Ramos (cell line): ENCODE data around the gene CNTN5.

Experiments used
- in situ Hi-C: fragments of 300-500 bp; cut with MboI; formaldehyde crosslinking; loops from one replicate; pipeline ENCODE4 v1.14.3; 2022; ENCODE audit warnings: low sequenced_read_pairs; ENCODE audit not compliant: unreplicated experiment

CNTN5 gene

DNA sequence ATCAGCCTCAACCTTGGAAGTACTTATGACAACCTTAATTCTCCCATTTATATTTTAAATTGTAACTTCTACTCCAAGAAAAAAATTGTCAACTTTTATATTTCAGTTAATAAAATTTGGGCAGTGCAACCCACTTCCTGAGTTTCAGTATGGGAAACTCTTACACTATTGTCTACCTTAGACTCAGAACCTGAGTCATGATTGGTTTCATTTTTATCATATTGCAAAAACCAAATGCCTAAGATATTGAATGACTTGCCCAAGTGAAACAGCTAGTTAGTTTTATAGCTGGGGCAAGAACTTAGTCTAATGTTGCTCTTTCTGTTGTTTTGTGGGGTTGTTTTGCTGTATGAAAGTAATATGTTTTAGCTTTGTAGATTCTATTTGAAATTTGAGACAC lies 1332.3 kb downstream of the CNTN5 start:
- in situ Hi-C loops: no loop called here

DNA sequence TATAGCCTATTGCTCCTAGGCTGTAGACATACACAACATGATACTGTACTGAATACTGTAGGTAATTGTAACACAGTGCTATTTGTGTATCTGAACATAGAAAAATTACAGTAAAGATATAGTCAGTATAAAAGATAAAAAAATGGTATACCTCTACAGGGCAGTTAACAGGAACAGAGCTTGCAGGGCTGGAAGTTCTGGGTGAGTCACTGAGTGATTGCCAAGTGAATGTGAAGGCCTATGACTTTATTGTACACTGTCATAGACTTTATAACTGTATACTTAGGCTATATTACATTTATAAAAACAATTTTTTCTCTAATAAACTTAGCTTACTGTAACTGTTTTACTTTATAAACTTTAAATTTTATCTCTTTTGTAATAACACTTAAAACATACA lies 1334.0 kb downstream of the CNTN5 start:
- in situ Hi-C loops: no loop called here

DNA sequence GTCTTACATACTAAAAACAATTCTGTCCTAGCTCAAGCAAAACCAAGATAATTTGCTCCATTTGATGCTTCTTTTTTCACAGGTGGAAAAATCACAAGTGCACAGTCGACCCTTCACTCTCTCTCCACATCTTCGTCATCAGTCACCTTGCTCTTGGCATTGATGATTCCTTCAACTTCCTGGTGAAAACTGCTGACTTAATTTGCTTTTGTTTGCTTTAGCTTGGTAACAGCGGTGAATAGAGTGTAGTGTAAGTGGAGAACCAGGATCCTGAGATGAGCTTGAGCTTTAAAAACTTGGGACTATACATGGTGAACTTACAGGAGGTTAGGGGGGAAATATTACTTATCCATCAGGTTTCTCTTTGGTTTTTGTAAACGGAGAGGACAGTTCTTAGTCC lies 1335.3 kb downstream of the CNTN5 start:
- in situ Hi-C loops: no loop called here

DNA sequence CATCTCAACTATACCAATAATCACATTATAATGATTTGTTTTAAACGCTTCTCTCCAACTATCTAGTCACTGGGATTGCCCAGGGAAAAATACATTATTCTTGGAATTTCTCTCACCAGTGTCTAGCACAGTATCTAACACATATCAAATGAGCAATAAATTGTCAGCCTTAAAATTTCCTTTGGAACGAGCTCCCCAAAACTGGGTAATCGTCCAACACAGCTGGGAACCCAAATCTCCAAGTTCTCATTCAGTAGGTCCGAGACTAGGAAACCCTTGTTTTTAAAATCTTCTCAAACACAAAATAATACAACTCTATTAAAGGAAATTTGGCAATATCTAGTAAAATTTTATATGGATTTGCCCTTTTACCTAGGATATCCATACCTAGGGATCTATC lies 1338.5 kb downstream of the CNTN5 start:
- in situ Hi-C loops: no loop called here

DNA sequence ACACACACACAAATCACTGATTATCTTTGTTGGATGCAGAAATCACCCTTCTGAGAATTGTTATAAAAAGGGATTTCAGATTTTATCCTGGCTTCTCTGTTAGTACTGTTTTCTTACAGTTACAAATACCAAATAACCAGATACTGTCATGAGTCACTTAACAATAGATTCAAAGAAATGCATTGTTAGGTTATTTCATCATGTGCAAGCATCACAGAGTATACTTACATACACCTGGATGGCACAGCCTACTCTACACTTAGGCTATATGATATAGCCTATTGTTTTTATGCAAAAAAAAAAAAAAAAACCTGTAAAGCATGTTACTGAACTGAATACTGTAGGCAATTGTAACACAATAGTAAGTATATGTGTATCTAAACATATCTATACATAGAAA lies 1347.1 kb downstream of the CNTN5 start:
- in situ Hi-C loops: no loop called here

DNA sequence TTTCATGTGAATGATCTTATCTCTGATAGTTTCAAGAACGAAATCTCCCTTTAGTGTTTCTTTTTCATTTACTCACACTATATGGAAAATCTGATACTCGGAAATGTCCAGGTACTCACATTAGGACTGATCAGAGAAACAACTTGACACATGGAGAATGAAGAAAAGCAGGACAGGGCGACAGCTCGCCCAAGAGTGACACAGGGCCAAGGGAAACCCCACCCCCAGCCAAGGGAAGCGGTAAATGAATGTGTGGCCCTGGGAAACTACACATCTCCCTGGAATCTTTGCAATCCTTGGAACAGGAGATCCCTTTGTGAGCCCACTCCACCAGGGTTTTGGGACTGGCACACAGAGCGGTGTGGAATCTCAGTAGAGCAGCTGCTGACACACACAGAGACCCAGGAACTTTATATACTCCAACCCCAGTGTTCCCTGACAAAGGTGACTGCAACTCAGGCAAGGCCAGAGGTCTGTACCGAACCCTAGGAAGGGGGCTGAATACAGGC lies 1362.7 kb downstream of the CNTN5 start:
- in situ Hi-C loops: no loop called here

DNA sequence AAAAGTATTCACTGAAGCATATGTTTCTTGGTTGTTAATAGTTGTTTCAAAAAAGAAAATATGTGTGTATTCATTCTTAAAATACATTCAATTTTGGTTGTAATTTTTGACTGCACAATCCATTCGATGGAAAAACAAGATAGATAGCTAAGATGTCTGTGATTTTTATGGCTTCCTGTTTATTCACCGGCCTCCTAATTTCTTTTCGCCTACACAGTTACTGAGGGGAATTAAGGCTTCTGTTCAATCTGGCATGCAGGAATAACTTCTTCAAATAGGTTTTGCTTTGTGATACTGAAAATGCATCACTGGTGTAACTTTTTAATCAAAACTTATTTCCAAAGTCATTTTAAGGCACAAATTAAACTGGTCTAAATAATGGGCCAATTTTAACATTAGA lies 1375.5 kb downstream of the CNTN5 start:
- in situ Hi-C loops: no loop called here

DNA sequence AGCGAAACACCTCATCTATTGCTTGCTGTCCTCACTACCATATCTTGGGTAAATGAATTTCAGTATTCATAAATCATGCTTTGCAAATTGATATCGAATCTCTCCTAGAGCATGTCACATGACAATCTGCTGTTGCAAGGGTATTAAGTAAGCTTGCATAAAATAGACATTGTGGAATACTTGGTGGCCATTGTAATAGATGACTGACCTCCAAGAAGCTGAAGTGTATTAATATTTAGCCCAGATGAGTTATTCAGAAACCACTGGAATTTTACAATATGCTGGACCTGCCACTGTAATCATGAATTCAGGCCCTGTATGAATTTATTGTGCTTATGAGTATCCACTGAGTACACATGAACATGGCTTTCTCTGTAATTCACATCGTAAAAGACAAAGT lies 1376.7 kb downstream of the CNTN5 start:
- in situ Hi-C loops: no loop called here

DNA sequence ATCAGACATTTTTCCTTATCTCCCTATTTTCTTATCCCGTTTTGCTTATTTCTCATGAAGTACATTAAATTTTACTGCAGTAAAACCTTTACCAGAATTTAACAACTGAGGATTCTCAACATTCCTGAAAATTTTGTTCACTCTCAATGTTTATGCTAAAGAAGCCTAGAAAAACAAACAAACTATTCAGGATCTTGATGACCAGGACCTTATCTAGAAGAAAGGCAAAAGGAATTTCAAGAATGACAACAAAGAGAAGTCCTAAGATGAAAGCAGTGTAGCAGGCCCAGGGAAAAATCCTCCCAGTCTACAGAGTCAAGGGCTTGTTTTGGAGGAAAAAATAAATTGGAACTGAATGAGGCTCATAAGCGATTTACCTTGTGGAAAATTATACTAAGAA lies 1383.1 kb downstream of the CNTN5 start:
- in situ Hi-C loops: no loop called here

DNA sequence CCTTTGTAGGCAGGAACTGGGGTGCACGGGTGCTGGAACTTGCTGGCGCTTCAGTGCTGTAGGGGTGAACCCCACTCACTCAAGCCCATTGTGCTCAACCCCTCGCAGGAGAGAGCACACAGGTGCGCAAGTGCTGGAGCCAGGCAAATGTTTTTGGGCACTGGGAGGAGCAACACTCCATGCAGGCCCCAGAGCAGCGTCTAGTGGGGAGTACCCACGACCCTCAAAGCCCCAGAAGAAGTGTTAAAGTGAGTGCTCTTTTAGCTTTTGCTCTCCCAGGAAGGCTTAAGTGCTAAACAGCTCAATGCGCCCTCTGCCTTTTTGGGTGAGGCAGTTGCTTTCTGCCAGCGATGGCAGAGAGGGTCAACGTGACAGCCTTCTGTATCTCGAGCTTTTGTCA lies 1384.2 kb downstream of the CNTN5 start:
- in situ Hi-C loops: no loop called here
